Hepatocyte (in vitro differentiated cells): ENCODE data around the gene TSEN2.
A peak's percentile ranks its signal among the peaks of the same experiment; 100 is the strongest.

ENCODE experiments used
- CTCF ChIP-seq: fragments of 200-600 bp; sonication (generic); IDR thresholded peaks from 2 replicates; pipeline ENCODE4 v1.5.1; 2016; ENCODE audit warnings: antibody characterized with exemption, mild to moderate bottlenecking; ENCODE audit not compliant: poor library complexity
- EZH2 ChIP-seq: fragments of 200-600 bp; sonication (generic); IDR thresholded peaks from 2 replicates; pipeline ENCODE4 v1.6.1; 2016; ENCODE audit warnings: antibody characterized with exemption, mild to moderate bottlenecking, borderline replicate concordance
- EZH2phosphoT487 ChIP-seq: fragments of 200-600 bp; sonication (generic); IDR thresholded peaks from one replicate; pipeline ENCODE4 v1.6.1; 2018; ENCODE audit warnings: antibody characterized with exemption, mild to moderate bottlenecking, low read depth, moderate library complexity; ENCODE audit not compliant: unreplicated experiment, severe bottlenecking

DNA sequence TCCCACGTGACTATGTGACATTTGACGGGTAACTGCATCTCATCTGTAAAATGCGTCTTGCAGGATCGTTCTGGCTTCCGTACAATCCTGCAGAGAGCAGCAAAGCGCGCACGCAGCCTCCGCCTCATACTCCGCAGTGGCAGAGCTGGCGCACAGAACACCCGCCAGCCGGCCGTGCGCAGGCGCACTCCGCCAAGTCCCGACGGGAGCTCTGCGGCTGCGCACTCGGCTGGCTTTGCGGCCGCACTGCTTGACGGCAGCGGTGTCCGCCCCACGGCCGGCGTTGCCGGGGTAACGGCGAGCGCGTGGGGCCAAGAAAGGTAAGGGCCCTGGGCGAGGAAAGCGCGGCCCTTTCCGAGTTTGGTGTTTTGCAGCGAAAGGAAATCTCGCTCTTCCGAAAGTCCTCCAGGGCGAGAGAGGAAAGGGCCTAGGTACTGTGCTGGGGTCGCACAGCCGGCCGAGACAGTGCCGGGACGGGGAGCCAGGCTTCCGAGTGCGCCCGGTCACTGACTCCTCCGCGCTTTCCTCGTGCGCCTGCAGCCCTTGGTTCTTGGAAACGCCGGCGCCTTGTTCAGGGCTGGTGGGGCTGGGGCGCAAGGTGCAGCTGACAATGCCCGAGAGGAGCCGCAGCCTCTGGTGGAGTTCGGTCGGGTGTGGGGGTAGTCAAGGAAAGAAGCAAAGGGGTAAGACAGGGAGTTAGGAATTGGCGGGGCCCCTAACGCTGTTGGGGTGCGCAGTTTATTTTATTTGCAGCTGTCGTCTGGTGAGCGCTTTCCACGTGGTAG is at the start of gene TSEN2:
- TF ChIP-seq CTCF (peak; percentile 37), EZH2phosphoT487 (no peak), EZH2 (no peak)
